Common myeloid progenitor, CD34-positive (primary cell): ENCODE measurements around the gene CDC34.

ENCODE experiments used
- CTCF ChIA-PET: fragments of 350-600 bp; sonication (Branson Sonifier 250); formaldehyde crosslinking; loops from one replicate; lab custom pipeline; 2021; ENCODE audit warnings: antibody characterized with exemption; lab: Charles Lee
- POLR2A ChIA-PET: fragments of 350-600 bp; sonication (Branson Sonifier 250); formaldehyde crosslinking; loops from one replicate; lab custom pipeline; 2021; ENCODE audit warnings: antibody characterized with exemption; lab: Charles Lee
- DNase-seq, 3 donors: peaks; one replicate each; pipeline versions ENCODE4 v3.0.0 to v3.0.0-alpha.2; 2013
- H3K27ac ChIP-seq, 2 experiments: 1 replicate in 1 of 2; 2 replicates in 1 of 2; pipeline ENCODE4 v1.7.0; 2013; ENCODE audit warnings: inconsistent platforms in 2 of 2, low read length in 2 of 2, mild to moderate bottlenecking in 2 of 2, low read depth in 1 of 2, moderate library complexity in 1 of 2; ENCODE audit not compliant: severe bottlenecking in 2 of 2, insufficient read depth in 1 of 2, poor library complexity in 1 of 2
- H3K27me3 ChIP-seq, 5 experiments: replicated peaks in 2 of 5; 1 replicate in 3 of 5; 2 replicates in 2 of 5; pipeline versions ENCODE4 v1.6.1 to v1.7.0; 2013; ENCODE audit warnings: low read length in 4 of 5, mild to moderate bottlenecking in 2 of 5, moderate library complexity in 2 of 5, inconsistent platforms in 1 of 5; ENCODE audit not compliant: insufficient read depth in 5 of 5, control insufficient read depth in 4 of 5
- H3K36me3 ChIP-seq, 4 experiments: 1 replicate in 2 of 4; 2 replicates in 2 of 4; pipeline versions ENCODE4 v1.6.1 to v1.7.0; 2013; ENCODE audit warnings: low read length in 3 of 4, control low read depth in 1 of 4, mild to moderate bottlenecking in 1 of 4; ENCODE audit not compliant: control insufficient read depth in 4 of 4, insufficient read depth in 4 of 4
- H3K4me1 ChIP-seq, 4 experiments: 1 replicate in 3 of 4; 2 replicates in 1 of 4; pipeline versions ENCODE4 v1.6.1 to v1.7.1; 2013; ENCODE audit warnings: low read length in 3 of 4, mild to moderate bottlenecking in 3 of 4, control low read depth in 1 of 4, inconsistent platforms in 1 of 4, moderate library complexity in 1 of 4; ENCODE audit not compliant: control insufficient read depth in 4 of 4, insufficient read depth in 4 of 4; ENCODE audit errors: control extremely low read depth in 1 of 4
- H3K4me3 ChIP-seq, 7 experiments: 1 replicate in 4 of 7; 2 replicates in 3 of 7; pipeline versions ENCODE4 v1.5.1 to v1.7.0; 2013; ENCODE audit warnings: mild to moderate bottlenecking in 7 of 7, low read length in 6 of 7, moderate library complexity in 6 of 7, inconsistent platforms in 2 of 7, low read depth in 2 of 7, control low read depth in 1 of 7; ENCODE audit not compliant: insufficient read depth in 4 of 7, control insufficient read depth in 1 of 7; ENCODE audit errors: extremely low read depth in 1 of 7
- H3K9me3 ChIP-seq, 5 experiments: 1 replicate in 4 of 5; 2 replicates in 1 of 5; pipeline versions ENCODE4 v1.6.1 to v1.7.1; 2013; ENCODE audit warnings: low read length in 4 of 5, mild to moderate bottlenecking in 2 of 5, inconsistent platforms in 1 of 5, low read depth in 1 of 5, moderate library complexity in 1 of 5; ENCODE audit not compliant: control insufficient read depth in 4 of 5, insufficient read depth in 2 of 5; ENCODE audit errors: control extremely low read depth in 1 of 5
- WGBS: methylation state at CpG from one replicate; pipeline ENCODE4 v1.1.5; 2013; ENCODE audit not compliant: insufficient coverage; 5-methylcytosine and 5-hydroxymethylcytosine counted together

Gene CDC34

DNA sequence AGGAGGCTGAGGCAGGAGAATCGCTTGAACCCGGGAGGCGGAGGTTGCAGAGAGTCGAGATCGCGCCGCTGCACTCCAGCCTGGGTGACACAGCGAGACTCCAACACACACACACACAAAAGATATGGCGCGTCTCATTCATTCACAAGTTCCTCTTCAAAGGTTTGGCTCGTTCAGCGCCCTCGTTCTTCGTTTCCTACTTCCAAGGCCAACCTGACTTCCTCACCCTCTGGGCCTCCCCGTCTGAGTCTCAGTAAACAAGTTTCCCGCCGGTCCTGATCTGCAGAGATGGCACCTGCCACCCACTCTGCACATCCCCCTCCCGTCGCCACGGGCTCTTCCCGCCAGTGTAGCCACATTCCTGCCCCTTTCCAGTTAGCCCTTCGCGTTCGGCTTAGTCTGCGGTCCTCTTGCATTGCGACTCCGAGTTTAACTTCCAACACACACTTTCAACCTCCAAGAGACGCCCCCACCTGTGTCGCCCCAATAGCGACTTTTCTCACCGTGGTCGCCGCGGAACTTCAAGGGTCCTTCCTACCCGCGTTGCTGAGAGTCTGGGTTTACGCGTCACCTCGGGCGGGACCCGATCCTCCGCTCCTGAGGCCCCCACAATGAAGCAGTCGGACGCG lies 39.5 kb downstream of the CDC34 start:
- CTCF ChIA-PET: no interaction called here
- POLR2A ChIA-PET: no interaction called here
- 0% methylated on average over 33 of the region's 45 CpGs for WGBS

DNA sequence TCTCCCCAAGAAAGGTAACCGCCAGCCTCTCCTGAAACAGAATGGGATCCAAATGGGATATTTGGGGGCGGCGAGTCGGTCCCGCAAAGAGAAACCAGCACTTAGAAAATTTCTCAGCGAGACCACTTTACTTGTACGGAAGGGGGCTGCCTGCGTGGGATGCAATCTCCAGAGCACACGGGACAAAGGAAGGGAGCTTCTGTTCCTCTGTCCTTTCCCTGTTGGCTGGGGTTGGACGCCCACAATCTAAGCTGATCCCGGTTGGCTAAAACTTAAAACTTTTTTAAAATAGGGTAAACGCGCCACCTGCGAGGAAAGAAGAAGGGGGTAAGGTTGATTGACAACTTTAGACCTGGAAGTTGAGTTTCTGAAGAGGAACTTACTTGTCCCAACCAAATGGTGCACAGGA lies 40.0 kb downstream of the CDC34 start:
- Histone ChIP-seq H3K4me1 (peaks cover 0 to 45% (median 36%) of the 10 kb centered on the region in 4 experiments), H3K9me3 (no peaks in the 10 kb centered on the region), H3K36me3 (peaks cover 0 to 2% (median 0%) of the 10 kb centered on the region in 4 experiments), H3K4me3 (peak overlapping the region; percentile 41 to 93 (median 81)), H3K27me3 (no peaks in the 10 kb centered on the region), H3K27ac (peak overlapping the region; percentile 58 to 90)
- ChIA-PET CTCF (no interaction called here), POLR2A (interaction anchor here (1.5 kb wide), 1 partner anchor 133 kb away, joined by 3 read pairs; no protein-coding TSS in a partner anchor)
- peak; percentile 45 to 76 (median 66) for DNase-seq
- WGBS: 0% methylated on average over 10 of the region's 14 CpGs

More for the DNA sequence above, 39.5 kb downstream of the CDC34 start:
- DNase-seq: peak; percentile 75 to 90 (median 87)
- H3K36me3 ChIP-seq: peaks cover 0 to 2% (median 0%) of the 10 kb centered on the region in 4 experiments
- H3K27me3 ChIP-seq: no peaks in the 10 kb centered on the region
- peak overlapping the region; percentile 41 to 93 (median 81) for H3K4me3 ChIP-seq
- no peaks in the 10 kb centered on the region for H3K9me3 ChIP-seq
- H3K4me1 ChIP-seq: peaks cover 0 to 41% (median 33%) of the 10 kb centered on the region in 4 experiments
- H3K27ac ChIP-seq: peak overlapping the region; percentile 58 to 90

DNA sequence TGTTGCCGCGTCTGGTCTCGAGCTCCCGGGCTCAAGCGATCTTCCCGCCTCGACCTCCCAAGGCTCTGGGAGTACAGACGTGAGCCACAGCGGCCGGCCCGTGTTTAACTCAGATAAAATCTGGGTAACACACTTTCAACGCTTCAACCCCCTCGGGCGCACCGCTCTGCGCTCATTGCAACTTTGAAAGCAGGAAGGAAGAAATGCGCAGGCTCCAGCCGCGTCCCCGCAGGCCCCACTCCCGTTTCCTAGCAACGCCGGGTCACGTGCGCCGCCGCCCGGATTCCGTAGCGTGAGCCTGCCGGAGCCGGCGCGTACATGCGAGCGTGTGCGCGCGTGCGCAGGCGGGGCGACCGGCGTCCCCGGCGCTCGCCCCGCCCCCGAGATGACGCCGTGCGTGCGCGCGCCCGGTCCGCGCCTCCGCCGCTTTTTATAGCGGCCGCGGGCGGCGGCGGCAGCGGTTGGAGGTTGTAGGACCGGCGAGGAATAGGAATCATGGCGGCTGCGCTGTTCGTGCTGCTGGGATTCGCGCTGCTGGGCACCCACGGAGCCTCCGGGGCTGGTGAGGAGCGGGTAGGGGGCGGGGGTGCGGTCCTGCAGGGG lies 40.7 kb downstream of the CDC34 start, which contains the start of gene BSG:
Gene BSG, plus strand, starts transcription at position 457 of the 603 bp plus-strand sequence. Its CDS starts 39 bp downstream, at position 496.
- H3K9me3 ChIP-seq: no peaks in the 10 kb centered on the region
- H3K4me3 ChIP-seq: peak within 1 kb of the TSS; percentile 71 to 93 (median 81)
- peak within 1 kb of the TSS; percentile 61 to 90 for H3K27ac ChIP-seq
- 0% methylated on average over 79 of the region's 79 CpGs for WGBS
- H3K27me3 ChIP-seq: no peaks in the 10 kb centered on the region
- peak; percentile 98 to 99 (median 98) for DNase-seq
- H3K4me1 ChIP-seq: peaks cover 0 to 49% (median 36%) of the 10 kb centered on the region in 4 experiments
- H3K36me3 ChIP-seq: peaks cover 0 to 2% (median 0%) of the 10 kb centered on the region in 4 experiments
- POLR2A ChIA-PET: interaction anchor here (1.4 to 1.5 kb wide), 2 partner anchors 41 to 132 kb away, joined by 3 to 5 read pairs; partner anchors contain the start of gene CDC34
- CTCF ChIA-PET: interaction anchor here (1.0 kb wide), 1 partner anchor 12 kb away, joined by 3 read pairs; no protein-coding TSS in a partner anchor

DNA sequence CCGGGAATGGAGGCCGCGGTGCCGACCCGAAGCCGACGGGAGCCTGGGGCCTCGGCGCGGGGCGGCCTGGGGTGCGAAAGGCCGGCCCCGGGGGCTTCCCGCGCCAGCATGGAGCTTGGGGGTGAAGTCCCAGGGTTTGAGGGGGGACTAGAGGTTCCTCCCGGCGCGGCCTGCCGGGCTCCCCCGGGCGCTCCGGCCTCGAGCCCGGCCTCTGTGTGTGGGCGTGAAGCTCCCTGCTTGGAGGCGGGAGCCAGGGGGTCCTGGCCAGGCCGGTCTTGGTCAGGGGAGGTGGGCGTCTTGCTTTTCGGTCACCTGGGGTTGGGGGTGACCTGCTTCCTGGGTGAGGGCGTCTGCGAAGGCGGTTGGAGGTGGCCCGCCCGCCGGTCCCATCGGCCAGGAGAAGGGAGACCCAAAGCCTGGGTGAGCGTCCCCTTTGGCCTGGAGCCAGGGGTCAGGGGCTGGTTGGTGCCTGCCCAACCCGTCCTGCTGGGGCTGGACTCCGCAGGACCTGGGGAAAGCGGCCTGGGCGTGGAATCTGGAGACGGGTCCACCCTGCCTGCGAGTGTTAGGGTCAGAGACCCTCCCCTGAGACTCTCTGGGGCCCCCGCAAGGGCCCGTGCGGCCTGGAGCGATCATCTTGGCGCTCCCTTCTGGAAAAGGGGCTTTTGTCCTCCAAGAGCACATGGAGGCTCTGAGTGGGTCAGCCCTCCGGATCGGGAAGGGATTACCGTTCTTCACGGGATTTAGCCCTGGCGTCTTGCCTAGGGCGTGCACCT lies 41.4 kb downstream of the CDC34 start:
- Histone ChIP-seq H3K27me3 (no peaks in the 10 kb centered on the region), H3K9me3 (no peaks in the 10 kb centered on the region), H3K4me1 (peaks cover 0 to 49% (median 38%) of the 10 kb centered on the region in 4 experiments), H3K4me3 (peak overlapping the region; percentile 62 to 93 (median 81)), H3K27ac (peak overlapping the region; percentile 61 to 90), H3K36me3 (peaks cover 0 to 7% (median 3%) of the 10 kb centered on the region in 4 experiments)
- DNase-seq: no peak
- ChIA-PET POLR2A (interaction anchor here (1.4 to 1.5 kb wide), 2 partner anchors 41 to 131 kb away, joined by 3 to 5 read pairs; partner anchors contain the start of gene CDC34), CTCF (interaction anchor here (1.0 kb wide), 1 partner anchor 11 kb away, joined by 3 read pairs; no protein-coding TSS in a partner anchor)
- WGBS: under 1% methylated on average over 54 of the region's 55 CpGs

DNA sequence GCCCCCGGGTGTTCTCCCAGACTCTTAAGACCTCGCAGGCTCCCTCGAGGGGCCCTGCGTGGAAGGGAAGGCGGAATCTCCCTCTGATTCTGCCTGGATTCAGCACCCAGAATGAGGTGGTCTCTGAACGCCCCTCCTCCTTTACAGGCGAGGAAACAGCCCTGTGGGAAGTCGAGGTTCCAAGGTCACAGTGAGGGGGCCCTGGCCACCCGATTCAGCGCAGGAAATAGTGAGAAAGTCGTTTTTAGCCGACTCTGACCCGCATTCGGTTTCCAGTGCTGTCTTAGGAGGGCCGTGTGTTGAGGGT lies 41.9 kb downstream of the CDC34 start:
- Histone ChIP-seq H3K36me3 (peaks cover 0 to 11% (median 4%) of the 10 kb centered on the region in 4 experiments), H3K4me1 (peaks cover 0 to 49% (median 38%) of the 10 kb centered on the region in 4 experiments), H3K4me3 (peak overlapping the region; percentile 62 to 93 (median 81)), H3K27ac (peak overlapping the region in 1 of 2 experiments; percentile 90), H3K27me3 (no peaks in the 10 kb centered on the region), H3K9me3 (no peaks in the 10 kb centered on the region)
- ChIA-PET POLR2A (no interaction called here), CTCF (interaction anchor here (3.5 kb wide), 1 partner anchor 12 kb away, joined by 28 read pairs; no protein-coding TSS in a partner anchor)
- peak in 2 of 3 donors; percentile 39 to 43 for DNase-seq
- 6% methylated on average over 12 of the region's 15 CpGs for WGBS

DNA sequence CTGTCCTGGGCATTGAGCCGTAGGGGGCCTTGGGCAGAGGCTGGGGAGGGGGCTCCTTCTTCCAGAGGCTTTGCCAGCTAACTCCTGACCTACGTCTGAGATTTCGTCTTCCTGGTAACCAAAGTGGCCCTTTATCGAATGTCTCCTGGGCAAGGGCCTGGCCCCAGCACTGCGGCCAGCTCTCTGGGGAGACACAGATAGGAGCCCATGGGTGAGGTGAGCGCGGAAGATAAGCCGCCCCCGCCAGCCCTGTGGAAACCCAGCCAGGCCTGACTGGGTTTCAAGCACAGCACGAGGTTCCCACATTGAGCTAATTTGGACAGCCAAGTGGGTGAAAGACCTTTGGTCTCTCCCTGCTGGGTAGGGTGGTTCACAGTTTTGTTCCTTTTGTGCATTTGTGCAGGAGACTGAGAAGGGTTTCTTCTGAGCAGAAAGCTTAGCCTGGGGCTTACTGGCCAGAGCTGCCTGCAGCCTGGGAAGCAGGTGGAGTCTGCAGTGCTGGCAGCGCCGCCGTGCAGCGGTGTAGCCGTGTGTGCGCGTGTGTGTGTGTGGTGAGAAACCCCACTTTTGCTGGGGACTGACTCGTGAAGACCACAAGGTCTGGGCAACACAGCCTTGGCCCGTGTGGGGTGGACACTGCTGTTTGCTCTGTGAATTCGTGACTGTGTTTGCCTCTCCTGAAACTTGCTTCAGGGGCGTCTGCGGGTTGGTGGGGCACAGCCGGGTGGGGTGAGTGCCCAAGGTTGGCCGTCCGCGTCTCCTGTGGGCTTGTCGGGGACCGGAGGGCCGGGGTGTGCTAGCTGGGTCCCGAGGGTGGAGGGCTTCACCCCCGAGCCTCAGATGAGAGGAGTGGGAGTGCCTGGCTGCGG lies 43.3 kb downstream of the CDC34 start:
- DNase-seq: peak in 2 of 3 donors; percentile 48 to 66
- Histone ChIP-seq H3K36me3 (peaks cover 0 to 23% (median 7%) of the 10 kb centered on the region in 4 experiments), H3K9me3 (no peaks in the 10 kb centered on the region), H3K27me3 (no peaks in the 10 kb centered on the region), H3K4me1 (peaks cover 0 to 49% (median 38%) of the 10 kb centered on the region in 4 experiments), H3K4me3 (peak overlapping the region in 2 of 7 experiments; percentile 16 to 35), H3K27ac (peak overlapping the region in 1 of 2 experiments; percentile 54)
- WGBS: 73% methylated on average over 23 of the region's 32 CpGs
- ChIA-PET CTCF (interaction anchor here (1.0 to 3.5 kb wide), 2 partner anchors 8 to 11 kb away, joined by 3 to 28 read pairs; no protein-coding TSS in a partner anchor), POLR2A (interaction anchor here (0.6 kb wide), 1 partner anchor 19 kb away, joined by 3 read pairs; no protein-coding TSS in a partner anchor)
